ENCODE measurements around the gene EIF4G1.

GRCh38 chr3:184344579-184345316 lies 30.3 kb downstream of the EIF4G1 start:
- TF ChIP-seq, protein P1, sequence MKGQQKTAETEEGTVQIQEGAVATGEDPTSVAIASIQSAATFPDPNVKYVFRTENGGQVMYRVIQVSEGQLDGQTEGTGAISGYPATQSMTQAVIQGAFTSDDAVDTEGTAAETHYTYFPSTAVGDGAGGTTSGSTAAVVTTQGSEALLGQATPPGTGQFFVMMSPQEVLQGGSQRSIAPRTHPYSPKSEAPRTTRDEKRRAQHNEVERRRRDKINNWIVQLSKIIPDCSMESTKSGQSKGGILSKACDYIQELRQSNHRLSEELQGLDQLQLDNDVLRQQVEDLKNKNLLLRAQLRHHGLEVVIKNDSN (IDR thresholded peaks at IDR 0.05): no peak
- TF ChIP-seq RAD21 (IDR thresholded peaks at IDR 0.05; ENCODE audit: low read depth) (no peak), ZBTB7A (IDR thresholded peaks at IDR 0.05; ENCODE audit: low read depth) (no peak)
- TF ChIP-seq, protein P2, sequence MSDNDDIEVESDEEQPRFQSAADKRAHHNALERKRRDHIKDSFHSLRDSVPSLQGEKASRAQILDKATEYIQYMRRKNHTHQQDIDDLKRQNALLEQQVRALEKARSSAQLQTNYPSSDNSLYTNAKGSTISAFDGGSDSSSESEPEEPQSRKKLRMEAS (IDR thresholded peaks at IDR 0.05): no peak
- TF ChIP-seq, protein P3, sequence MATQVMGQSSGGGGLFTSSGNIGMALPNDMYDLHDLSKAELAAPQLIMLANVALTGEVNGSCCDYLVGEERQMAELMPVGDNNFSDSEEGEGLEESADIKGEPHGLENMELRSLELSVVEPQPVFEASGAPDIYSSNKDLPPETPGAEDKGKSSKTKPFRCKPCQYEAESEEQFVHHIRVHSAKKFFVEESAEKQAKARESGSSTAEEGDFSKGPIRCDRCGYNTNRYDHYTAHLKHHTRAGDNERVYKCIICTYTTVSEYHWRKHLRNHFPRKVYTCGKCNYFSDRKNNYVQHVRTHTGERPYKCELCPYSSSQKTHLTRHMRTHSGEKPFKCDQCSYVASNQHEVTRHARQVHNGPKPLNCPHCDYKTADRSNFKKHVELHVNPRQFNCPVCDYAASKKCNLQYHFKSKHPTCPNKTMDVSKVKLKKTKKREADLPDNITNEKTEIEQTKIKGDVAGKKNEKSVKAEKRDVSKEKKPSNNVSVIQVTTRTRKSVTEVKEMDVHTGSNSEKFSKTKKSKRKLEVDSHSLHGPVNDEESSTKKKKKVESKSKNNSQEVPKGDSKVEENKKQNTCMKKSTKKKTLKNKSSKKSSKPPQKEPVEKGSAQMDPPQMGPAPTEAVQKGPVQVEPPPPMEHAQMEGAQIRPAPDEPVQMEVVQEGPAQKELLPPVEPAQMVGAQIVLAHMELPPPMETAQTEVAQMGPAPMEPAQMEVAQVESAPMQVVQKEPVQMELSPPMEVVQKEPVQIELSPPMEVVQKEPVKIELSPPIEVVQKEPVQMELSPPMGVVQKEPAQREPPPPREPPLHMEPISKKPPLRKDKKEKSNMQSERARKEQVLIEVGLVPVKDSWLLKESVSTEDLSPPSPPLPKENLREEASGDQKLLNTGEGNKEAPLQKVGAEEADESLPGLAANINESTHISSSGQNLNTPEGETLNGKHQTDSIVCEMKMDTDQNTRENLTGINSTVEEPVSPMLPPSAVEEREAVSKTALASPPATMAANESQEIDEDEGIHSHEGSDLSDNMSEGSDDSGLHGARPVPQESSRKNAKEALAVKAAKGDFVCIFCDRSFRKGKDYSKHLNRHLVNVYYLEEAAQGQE (IDR thresholded peaks at IDR 0.05; ENCODE audit: low read depth): no peak
